Mucosa of stomach (tissue), 1 donor: Measurements from ENCODE around the gene SURF1.
"Not testable (repeated sequence)": the region's sequence is repeated elsewhere in the genome, so short reads cannot be mapped to it uniquely, and the experiment has no call there.

ENCODE experiments used
- H3K27me3 ChIP-seq: one replicate; pipeline ENCODE4 v1.7.0; 2013; ENCODE audit warnings: mild to moderate bottlenecking, low read length; ENCODE audit not compliant: control insufficient read depth, insufficient read depth
- H3K36me3 ChIP-seq: one replicate; pipeline ENCODE4 v1.7.0; 2013; ENCODE audit warnings: low read length; ENCODE audit not compliant: control insufficient read depth, insufficient read depth
- H3K4me1 ChIP-seq: one replicate; pipeline ENCODE4 v1.7.0; 2013; ENCODE audit warnings: mild to moderate bottlenecking, low read length; ENCODE audit not compliant: control insufficient read depth, insufficient read depth
- H3K4me3 ChIP-seq: one replicate; pipeline ENCODE4 v1.7.0; 2013; ENCODE audit warnings: low read length
- H3K9ac ChIP-seq: one replicate; pipeline ENCODE4 v1.7.0; 2013; ENCODE audit warnings: mild to moderate bottlenecking, low read length, moderate library complexity
- H3K9me3 ChIP-seq: one replicate; pipeline ENCODE4 v1.7.0; 2013; ENCODE audit warnings: mild to moderate bottlenecking, low read length, moderate library complexity; ENCODE audit not compliant: control insufficient read depth
- donor health status: Pancreatic carcinoma.

SURF1 gene

GRCh38 chr9:133393399-133393798 lies 37.1 kb upstream of the SURF1 start:
- Histone ChIP-seq H3K4me1 (no peaks in the 10 kb centered on the region), H3K9ac (no peak overlapping the region), H3K9me3 (no peaks in the 10 kb centered on the region), H3K4me3 (no peak overlapping the region), H3K27me3 (peaks cover 38% of the 10 kb centered on the region), H3K36me3 (no peaks in the 10 kb centered on the region)

GRCh38 chr9:133392308-133392707 lies 36.0 kb upstream of the SURF1 start:
- not testable (repeated sequence) for H3K4me3 ChIP-seq, H3K36me3 ChIP-seq, H3K9me3 ChIP-seq, H3K4me1 ChIP-seq, H3K9ac ChIP-seq
- H3K27me3 ChIP-seq = peaks cover 34% of the 10 kb centered on the region

GRCh38 chr9:133391449-133391848 lies 35.2 kb upstream of the SURF1 start:
- H3K9ac ChIP-seq, H3K4me1 ChIP-seq, H3K36me3 ChIP-seq, H3K4me3 ChIP-seq, H3K9me3 ChIP-seq: not testable (repeated sequence)
- H3K27me3 ChIP-seq = peaks cover 28% of the 10 kb centered on the region

GRCh38 chr9:133390713-133391112 lies 34.4 kb upstream of the SURF1 start:
- Histone ChIP-seq H3K4me1 (no peaks in the 10 kb centered on the region), H3K36me3 (no peaks in the 10 kb centered on the region), H3K4me3 (no peak overlapping the region), H3K9me3 (no peaks in the 10 kb centered on the region), H3K27me3 (peaks cover 26% of the 10 kb centered on the region), H3K9ac (no peak overlapping the region)

DNA sequence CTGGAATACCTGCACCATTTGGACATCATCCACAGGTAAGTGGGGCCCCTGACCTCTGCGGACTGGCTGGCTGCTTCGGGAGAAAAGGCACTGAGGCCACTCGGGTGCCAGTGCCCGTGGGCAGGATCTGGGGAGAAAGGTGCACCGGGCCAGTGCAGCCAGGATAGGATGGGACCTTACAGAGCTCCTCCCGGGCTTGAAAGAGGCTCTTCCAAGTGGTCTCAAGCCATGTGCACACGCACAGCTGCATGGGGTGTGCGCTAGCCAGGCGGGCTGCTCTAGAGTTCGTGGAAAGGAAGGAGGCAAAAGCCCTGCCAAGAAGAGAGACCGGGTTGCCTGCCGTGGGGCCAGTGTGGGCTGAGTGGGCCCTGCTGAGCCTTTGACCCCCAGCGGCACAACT lies 33.3 kb upstream of the SURF1 start:
- Histone ChIP-seq H3K27me3 (peaks cover 15% of the 10 kb centered on the region), H3K9me3 (no peaks in the 10 kb centered on the region), H3K9ac (no peak overlapping the region), H3K4me1 (no peaks in the 10 kb centered on the region), H3K36me3 (no peaks in the 10 kb centered on the region), H3K4me3 (no peak overlapping the region)

- H3K9ac ChIP-seq = no peak overlapping the region
- H3K4me1 ChIP-seq = no peaks in the 10 kb centered on the region
- H3K36me3 ChIP-seq = no peaks in the 10 kb centered on the region
- no peak overlapping the region for H3K4me3 ChIP-seq
- peaks cover 11% of the 10 kb centered on the region for H3K27me3 ChIP-seq
- H3K9me3 ChIP-seq = no peaks in the 10 kb centered on the region
Measured at GRCh38 chr9:133389025-133389557, 32.8 kb upstream of the SURF1 start.

DNA sequence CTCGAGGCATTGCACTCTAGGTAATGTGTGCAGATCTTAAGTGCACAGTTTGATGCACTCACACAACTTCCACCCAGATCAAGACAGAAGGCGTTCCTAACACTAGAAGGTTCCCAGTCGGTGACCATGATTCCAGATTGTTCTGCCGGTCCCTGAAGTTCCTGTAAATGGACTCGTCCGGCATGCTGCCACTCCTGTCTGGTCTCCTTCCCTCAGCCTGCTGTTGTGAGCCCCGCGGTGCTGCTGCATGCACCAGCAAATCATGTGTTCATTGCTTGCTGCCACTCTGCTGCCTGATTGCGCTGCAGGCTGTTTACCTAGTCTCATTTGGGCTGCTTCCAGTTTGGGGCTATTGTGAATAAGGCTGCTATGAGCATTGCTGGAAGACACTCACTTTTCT lies 31.4 kb upstream of the SURF1 start:
- Histone ChIP-seq H3K36me3 (no peaks in the 10 kb centered on the region), H3K27me3 (peaks cover 5% of the 10 kb centered on the region), H3K9me3 (no peaks in the 10 kb centered on the region), H3K4me1 (no peaks in the 10 kb centered on the region), H3K9ac (no peak overlapping the region), H3K4me3 (no peak overlapping the region)

- no peak overlapping the region for H3K4me3 ChIP-seq
- H3K27me3 ChIP-seq = peaks cover 5% of the 10 kb centered on the region
- H3K9me3 ChIP-seq = no peaks in the 10 kb centered on the region
- H3K36me3 ChIP-seq = no peaks in the 10 kb centered on the region
- H3K4me1 ChIP-seq = no peaks in the 10 kb centered on the region
- H3K9ac ChIP-seq = no peak overlapping the region
Measured at GRCh38 chr9:133386338-133386737, 30.1 kb upstream of the SURF1 start.

GRCh38 chr9:133385452-133385851 lies 29.2 kb upstream of the SURF1 start:
- H3K9ac ChIP-seq = no peak overlapping the region
- H3K36me3 ChIP-seq = no peaks in the 10 kb centered on the region
- H3K9me3 ChIP-seq = no peaks in the 10 kb centered on the region
- H3K4me3 ChIP-seq = no peak overlapping the region
- H3K27me3 ChIP-seq = peaks cover 1% of the 10 kb centered on the region
- H3K4me1 ChIP-seq = no peaks in the 10 kb centered on the region

- H3K36me3 ChIP-seq = no peaks in the 10 kb centered on the region
Measured at GRCh38 chr9:133384736-133385321, 28.5 kb upstream of the SURF1 start.

DNA sequence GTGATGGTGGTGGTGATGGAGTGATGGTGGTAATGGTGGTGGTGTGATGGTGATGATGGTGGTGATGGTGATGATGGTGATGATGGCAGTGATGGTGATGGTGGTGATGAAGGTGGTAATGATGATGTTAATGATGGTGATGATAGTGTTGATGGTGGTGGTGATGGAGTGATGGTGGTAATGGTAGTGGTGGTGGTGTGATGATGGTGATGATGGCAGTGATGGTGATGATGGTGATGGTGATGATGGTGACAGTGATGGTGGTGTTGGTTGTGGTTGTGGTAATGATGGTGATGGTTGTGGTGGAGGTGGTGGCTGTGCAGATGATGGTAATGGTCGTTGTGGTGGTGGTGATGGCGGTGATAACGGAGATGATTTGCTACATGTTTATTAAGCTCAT lies 27.2 kb upstream of the SURF1 start:
- no peak overlapping the region for H3K9ac ChIP-seq
- no peaks in the 10 kb centered on the region for H3K36me3 ChIP-seq
- H3K4me1 ChIP-seq = peaks cover 5% of the 10 kb centered on the region
- H3K4me3 ChIP-seq = no peak overlapping the region
- H3K27me3 ChIP-seq = no peaks in the 10 kb centered on the region
- no peaks in the 10 kb centered on the region for H3K9me3 ChIP-seq

More at GRCh38 chr9:133384736-133385321, 28.5 kb upstream of the SURF1 start:
- no peak overlapping the region for H3K4me3 ChIP-seq
- H3K27me3 ChIP-seq = no peaks in the 10 kb centered on the region
- H3K4me1 ChIP-seq = no peaks in the 10 kb centered on the region
- H3K9ac ChIP-seq = no peak overlapping the region
- H3K9me3 ChIP-seq = no peaks in the 10 kb centered on the region

DNA sequence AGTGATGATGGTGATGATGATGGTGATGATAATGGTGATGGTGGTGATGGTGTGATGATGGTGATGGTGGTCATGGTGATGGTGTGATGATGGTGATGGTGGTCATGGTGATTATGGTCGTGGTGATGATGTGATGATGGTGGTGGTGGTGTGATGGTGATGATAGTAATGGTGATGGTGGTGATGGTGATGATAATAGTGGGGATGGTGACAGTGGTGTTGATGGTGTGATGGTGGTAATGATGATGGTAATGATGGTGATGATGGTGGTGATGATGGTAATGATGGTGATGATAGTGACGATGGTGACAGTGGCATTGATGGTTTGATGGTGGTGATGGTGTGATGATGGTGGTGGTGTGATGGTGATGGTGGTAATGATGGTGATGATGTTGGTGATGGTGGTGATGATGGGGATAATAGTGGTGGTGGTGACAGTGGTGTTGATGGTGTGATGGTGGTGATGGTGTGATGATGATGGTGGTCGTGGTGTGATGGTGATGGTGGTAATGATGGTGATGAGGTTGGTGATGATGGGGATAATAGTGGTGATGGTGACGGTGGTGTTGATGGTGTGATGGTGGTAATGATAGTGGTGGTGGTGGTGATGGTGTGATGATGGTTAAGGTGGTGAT lies 26.3 kb upstream of the SURF1 start:
- Histone ChIP-seq H3K4me1 (peaks cover 13% of the 10 kb centered on the region), H3K27me3 (no peaks in the 10 kb centered on the region), H3K36me3 (no peaks in the 10 kb centered on the region), H3K4me3 (no peak overlapping the region), H3K9ac (no peak overlapping the region), H3K9me3 (no peaks in the 10 kb centered on the region)
